Fibroblast of lung (primary cell): ENCODE results near the gene PPP1R3D. TPM values are rescaled to one million over a fixed set of nuclear protein-coding genes. Genes with fewer than 3 reads are reported as not detected.

Experiments used
- DNase-seq, 2 donors: peaks; one replicate each; pipeline versions ENCODE4 v3.0.0 to v3.0.0-alpha.2; 2010; ENCODE audit warnings: low read depth in 2 of 2
- H2AFZ ChIP-seq: 2 replicates; pipeline ENCODE4 v1.5.1; 2012; ENCODE audit warnings: low read length, control low read depth, inconsistent platforms
- H3K27ac ChIP-seq: 2 replicates; pipeline ENCODE4 v1.5.1; 2011; ENCODE audit warnings: low read length, control low read depth; ENCODE audit not compliant: insufficient read depth
- H3K27me3 ChIP-seq: 2 replicates; pipeline ENCODE4 v1.5.1; 2011; ENCODE audit warnings: mild to moderate bottlenecking, low read length; ENCODE audit not compliant: control insufficient read depth, insufficient read depth
- H3K36me3 ChIP-seq: 2 replicates; pipeline ENCODE4 v1.5.1; 2011; ENCODE audit warnings: low read length; ENCODE audit not compliant: control insufficient read depth, insufficient read depth
- H3K4me1 ChIP-seq: 2 replicates; pipeline ENCODE4 v1.5.1; 2011; ENCODE audit warnings: low read length; ENCODE audit not compliant: control insufficient read depth, insufficient read depth; ENCODE audit errors: extremely low read depth
- H3K4me2 ChIP-seq: 2 replicates; pipeline ENCODE4 v1.5.1; 2011; ENCODE audit warnings: low read length, control low read depth; ENCODE audit not compliant: insufficient read depth; ENCODE audit errors: extremely low read depth
- H3K4me3 ChIP-seq, 4 experiments: fragments of 200-600 bp in 1 of 4; sonication (generic) in 1 of 4; replicated peaks in 1 of 4; 2 replicates each; pipeline ENCODE4 v1.5.1; 2011 to 2016; ENCODE audit warnings: low read length in 4 of 4, low read depth in 3 of 4, mild to moderate bottlenecking in 3 of 4, control low read depth in 2 of 4, inconsistent platforms in 1 of 4, mixed read lengths in 1 of 4; ENCODE audit not compliant: insufficient read depth in 1 of 4; ENCODE audit errors: control extremely low read depth in 1 of 4
- H3K79me2 ChIP-seq: 2 replicates; pipeline ENCODE4 v1.5.1; 2012; ENCODE audit warnings: mild to moderate bottlenecking, low read length, inconsistent platforms; ENCODE audit not compliant: control insufficient read depth, insufficient read depth
- H3K9ac ChIP-seq: 2 replicates; pipeline ENCODE4 v1.5.1; 2011; ENCODE audit warnings: mild to moderate bottlenecking, low read length, control low read depth; ENCODE audit not compliant: insufficient read depth
- H3K9me3 ChIP-seq: 2 replicates; pipeline ENCODE4 v1.5.1; 2012; ENCODE audit warnings: low read depth, low read length; ENCODE audit not compliant: control insufficient read depth, insufficient read depth
- H4K20me1 ChIP-seq: 2 replicates; pipeline ENCODE4 v1.5.1; 2011; ENCODE audit warnings: low read length; ENCODE audit not compliant: control insufficient read depth, insufficient read depth; ENCODE audit errors: extremely low read depth
- CTCF ChIP-seq, 2 donors: IDR thresholded peaks in 1 of 2; conservative IDR thresholded peaks in 1 of 2; 1 replicate in 1 of 2; 2 replicates in 1 of 2; pipeline ENCODE4 v1.5.1; 2011 to 2012; ENCODE audit warnings: low read length in 2 of 2, control low read depth in 1 of 2, inconsistent platforms in 1 of 2, low read depth in 1 of 2, mild to moderate bottlenecking in 1 of 2
- EZH2 ChIP-seq: IDR thresholded peaks from 2 replicates; pipeline ENCODE4 v1.5.1; 2012; ENCODE audit warnings: low read length, control low read depth, mild to moderate bottlenecking; ENCODE audit errors: missing control alignments
- polyA plus RNA-seq, 2 donors: library from polyadenylated mRNA; depleted of rRNA in 1 of 2; stranded (reverse) in 1 of 2; unstranded in 1 of 2; fragments of >200 nt; gene quantifications; 2 replicates each; pipeline ENCODE4 v1.2.1, GENCODE V29; 2011 to 2012; ENCODE audit warnings: missing spikeins in 1 of 2
- total RNA-seq: library from RNA; depleted of rRNA; stranded (reverse); fragments of >200 nt; gene quantifications from 2 replicates; pipeline ENCODE4 v1.2.1, GENCODE V29; 2014

PPP1R3D gene
- total and polyA plus RNA-seq, 2 donors (not counting 1 experiment from before 2014, with no cell fraction given), result 2.6 to 7.4 TPM

DNA sequence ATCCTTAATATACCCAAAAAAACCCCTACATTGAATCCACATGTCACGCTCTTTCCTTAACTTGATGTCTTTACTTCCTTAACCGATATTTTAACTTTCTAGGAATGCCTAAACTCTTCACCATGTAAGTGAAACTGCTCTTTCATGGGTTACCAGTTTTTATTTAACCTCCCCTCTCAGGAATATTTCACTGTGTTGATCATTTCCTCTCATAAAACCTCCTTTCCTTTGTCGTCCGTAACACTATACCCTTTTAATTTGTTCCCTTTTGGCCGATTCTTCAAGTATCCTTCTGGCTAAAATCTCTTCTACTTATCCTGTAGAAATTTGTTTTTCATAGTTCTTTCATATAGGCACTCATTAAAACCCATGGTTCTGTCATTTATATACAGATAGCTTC is 31.2 kb downstream of the PPP1R3D start:
- H4K20me1 ChIP-seq, result no peaks in the 10 kb centered on the region
- no peaks in the 10 kb centered on the region for H3K36me3 ChIP-seq
- H3K79me2 ChIP-seq, result no peaks in the 10 kb centered on the region
- no peak overlapping the region for H3K27ac ChIP-seq
- no peak for TF ChIP-seq EZH2
- TF ChIP-seq CTCF (conservative IDR thresholded peaks at IDR 0.05 in 1 of 2, IDR thresholded peaks at IDR 0.05 in 1 of 2; ENCODE audit: low read depth in 1 of 2, low read length in 2 of 2), result no peak
- no peak overlapping the region for H3K4me3 ChIP-seq
- H3K4me1 ChIP-seq, result no peaks in the 10 kb centered on the region
- H3K27me3 ChIP-seq, result no peaks in the 10 kb centered on the region
- no peak for DNase-seq
- H3K4me2 ChIP-seq, result no peak overlapping the region
- H3K9ac ChIP-seq, result no peak overlapping the region
- no peaks in the 10 kb centered on the region for H3K9me3 ChIP-seq
- H2AFZ ChIP-seq, result no peak overlapping the region

GRCh38 chr20:59903621-59904020 is 36.5 kb downstream of the PPP1R3D start:
- H3K4me3 ChIP-seq, result no peak overlapping the region
- no peak overlapping the region for H3K4me2 ChIP-seq
- no peaks in the 10 kb centered on the region for H3K4me1 ChIP-seq
- no peaks in the 10 kb centered on the region for H3K27me3 ChIP-seq
- H3K36me3 ChIP-seq, result no peaks in the 10 kb centered on the region
- H4K20me1 ChIP-seq, result no peaks in the 10 kb centered on the region
- no peak for TF ChIP-seq CTCF (conservative IDR thresholded peaks at IDR 0.05 in 1 of 2, IDR thresholded peaks at IDR 0.05 in 1 of 2; ENCODE audit: low read depth in 1 of 2, low read length in 2 of 2)
- no peak for TF ChIP-seq EZH2
- no peak overlapping the region for H3K9ac ChIP-seq
- DNase-seq, result peak in 1 of 2 donors; percentile 2
- no peak overlapping the region for H2AFZ ChIP-seq
- no peaks in the 10 kb centered on the region for H3K79me2 ChIP-seq
- no peak overlapping the region for H3K27ac ChIP-seq
- no peaks in the 10 kb centered on the region for H3K9me3 ChIP-seq

- Histone ChIP-seq H3K4me3 (no peak overlapping the region), H3K4me1 (no peaks in the 10 kb centered on the region), H3K9me3 (no peaks in the 10 kb centered on the region), H3K4me2 (no peak overlapping the region), H3K9ac (no peak overlapping the region), H3K27ac (no peak overlapping the region), H3K79me2 (no peaks in the 10 kb centered on the region), H3K27me3 (no peaks in the 10 kb centered on the region), H2AFZ (no peak overlapping the region), H3K36me3 (no peaks in the 10 kb centered on the region), H4K20me1 (no peaks in the 10 kb centered on the region)
- no peak for DNase-seq
- TF ChIP-seq CTCF (conservative IDR thresholded peaks at IDR 0.05 in 1 of 2, IDR thresholded peaks at IDR 0.05 in 1 of 2; ENCODE audit: low read depth in 1 of 2, low read length in 2 of 2) (no peak), EZH2 (no peak)
These were observed 37.6 kb downstream of the PPP1R3D start for GRCh38 chr20:59902470-59902869.
